Right atrium auricular region (tissue), 2 donors: ENCODE data around the gene OSTN. TPM values are rescaled to one million over a fixed set of nuclear protein-coding genes. Genes with fewer than 3 reads are reported as not detected.
"Not testable (repeated sequence)": the region's sequence is repeated elsewhere in the genome, so short reads cannot be mapped to it uniquely, and the experiment has no call there.

Experiments
- DNase-seq: peaks from one replicate; pipeline ENCODE4 v3.0.0-alpha.2; 2019; ENCODE audit warnings: low spot score
- H3K27ac ChIP-seq, 2 donors: fragments of 200-600 bp; sonication (generic); 1 replicate in 1 of 2; 2 replicates in 1 of 2; pipeline ENCODE4 v1.5.1; 2016 to 2019
- H3K27me3 ChIP-seq, 2 donors: fragments of 200-600 bp; sonication (generic); one replicate each; pipeline versions ENCODE4 v1.5.1 to v1.6.0; 2017 to 2019
- H3K36me3 ChIP-seq: fragments of 200-600 bp; sonication (generic); one replicate; pipeline ENCODE4 v1.5.1; 2016
- H3K4me1 ChIP-seq, 2 donors: fragments of 200-600 bp; sonication (generic); one replicate each; pipeline versions ENCODE4 v1.5.1 to v1.6.0; 2017 to 2019
- H3K4me3 ChIP-seq, 2 donors: fragments of 200-600 bp; sonication (generic); 1 replicate in 1 of 2; 2 replicates in 1 of 2; pipeline ENCODE4 v1.5.1; 2017 to 2019; ENCODE audit warnings: mild to moderate bottlenecking in 1 of 2, moderate library complexity in 1 of 2
- H3K9me3 ChIP-seq, 2 donors: fragments of 200-600 bp; sonication (generic); one replicate each; pipeline ENCODE4 v1.5.1; 2019
- total RNA-seq, 2 donors: library from RNA; depleted of rRNA; stranded (reverse); fragments of >200 nt; gene quantifications; one replicate each; pipeline ENCODE4 v1.1.0, GENCODE V29; 2016
- TF ChIP-seq, protein P1 (sequence below), 2 donors: fragments of 200-600 bp; sonication (generic); IDR thresholded peaks; one replicate each; pipeline ENCODE4 v1.5.1; 2019; ENCODE audit warnings: antibody characterized with exemption in 2 of 2

The OSTN gene
- total RNA-seq, 2 donors from 2014 or later, result 0.22 TPM; not detected in 1

DNA sequence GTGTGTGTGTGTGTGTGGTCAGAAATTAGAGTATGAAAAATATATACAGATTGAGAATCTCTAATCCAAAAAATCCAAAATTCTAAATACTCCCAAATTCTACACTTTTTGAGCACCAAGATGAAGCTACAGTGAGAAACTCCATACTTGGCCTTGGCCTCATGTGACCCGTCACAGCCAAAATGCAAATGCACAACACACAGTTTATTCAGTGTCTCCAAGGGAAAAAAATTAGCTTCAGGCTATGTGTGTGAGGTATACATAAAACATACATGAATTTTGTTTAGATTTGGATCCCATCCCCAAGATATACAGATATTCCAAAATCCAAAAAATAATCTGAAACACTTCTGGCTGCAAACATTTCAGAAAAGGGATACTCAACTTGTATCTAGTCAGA is 33.2 kb upstream of the OSTN start:
- Histone ChIP-seq H3K4me3 (no peak overlapping the region), H3K27me3 (no peaks in the 10 kb centered on the region), H3K27ac (no peak overlapping the region), H3K4me1 (no peaks in the 10 kb centered on the region), H3K36me3 (no peaks in the 10 kb centered on the region), H3K9me3 (peaks cover 0 to 9% of the 10 kb centered on the region in 2 donors)
- DNase-seq, result no peak
- TF ChIP-seq, protein P1, sequence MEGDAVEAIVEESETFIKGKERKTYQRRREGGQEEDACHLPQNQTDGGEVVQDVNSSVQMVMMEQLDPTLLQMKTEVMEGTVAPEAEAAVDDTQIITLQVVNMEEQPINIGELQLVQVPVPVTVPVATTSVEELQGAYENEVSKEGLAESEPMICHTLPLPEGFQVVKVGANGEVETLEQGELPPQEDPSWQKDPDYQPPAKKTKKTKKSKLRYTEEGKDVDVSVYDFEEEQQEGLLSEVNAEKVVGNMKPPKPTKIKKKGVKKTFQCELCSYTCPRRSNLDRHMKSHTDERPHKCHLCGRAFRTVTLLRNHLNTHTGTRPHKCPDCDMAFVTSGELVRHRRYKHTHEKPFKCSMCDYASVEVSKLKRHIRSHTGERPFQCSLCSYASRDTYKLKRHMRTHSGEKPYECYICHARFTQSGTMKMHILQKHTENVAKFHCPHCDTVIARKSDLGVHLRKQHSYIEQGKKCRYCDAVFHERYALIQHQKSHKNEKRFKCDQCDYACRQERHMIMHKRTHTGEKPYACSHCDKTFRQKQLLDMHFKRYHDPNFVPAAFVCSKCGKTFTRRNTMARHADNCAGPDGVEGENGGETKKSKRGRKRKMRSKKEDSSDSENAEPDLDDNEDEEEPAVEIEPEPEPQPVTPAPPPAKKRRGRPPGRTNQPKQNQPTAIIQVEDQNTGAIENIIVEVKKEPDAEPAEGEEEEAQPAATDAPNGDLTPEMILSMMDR (IDR thresholded peaks at IDR 0.05), result no peak

DNA sequence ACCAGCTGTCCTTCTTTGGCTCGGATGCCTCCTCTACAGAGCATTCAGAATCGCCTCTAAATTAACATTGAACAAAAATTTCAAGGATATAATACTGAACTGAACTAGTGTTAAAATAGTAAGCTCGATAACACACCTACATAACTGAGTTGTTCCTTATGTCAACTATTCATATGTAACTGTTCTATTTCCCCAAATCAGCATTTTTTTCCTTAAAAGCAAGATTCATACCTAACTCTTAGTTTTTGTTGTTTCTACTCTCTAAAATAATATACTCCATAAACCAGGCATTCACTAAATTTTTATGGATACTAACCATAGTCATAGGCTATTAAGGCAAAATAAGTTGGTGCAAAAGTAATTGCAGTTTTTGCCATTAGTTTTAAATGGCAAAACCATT is 32.7 kb upstream of the OSTN start:
- TF ChIP-seq, protein P1 (IDR thresholded peaks at IDR 0.05), result no peak

GRCh38 chr3:191169566-191169965 is 29.5 kb upstream of the OSTN start:
- Histone ChIP-seq H3K9me3 (no peaks in the 10 kb centered on the region), H3K27ac (no peak overlapping the region), H3K4me3 (no peak overlapping the region), H3K4me1 (no peaks in the 10 kb centered on the region), H3K27me3 (no peaks in the 10 kb centered on the region), H3K36me3 (no peaks in the 10 kb centered on the region)
- TF ChIP-seq, protein P1 (IDR thresholded peaks at IDR 0.05), result no peak
- DNase-seq, result no peak

More for the DNA sequence above, 32.7 kb upstream of the OSTN start:
- Histone ChIP-seq H3K27ac (no peak overlapping the region), H3K9me3 (peaks cover 0 to 9% of the 10 kb centered on the region in 2 donors), H3K36me3 (no peaks in the 10 kb centered on the region), H3K4me3 (no peak overlapping the region), H3K27me3 (no peaks in the 10 kb centered on the region), H3K4me1 (no peaks in the 10 kb centered on the region)
- DNase-seq, result no peak

DNA sequence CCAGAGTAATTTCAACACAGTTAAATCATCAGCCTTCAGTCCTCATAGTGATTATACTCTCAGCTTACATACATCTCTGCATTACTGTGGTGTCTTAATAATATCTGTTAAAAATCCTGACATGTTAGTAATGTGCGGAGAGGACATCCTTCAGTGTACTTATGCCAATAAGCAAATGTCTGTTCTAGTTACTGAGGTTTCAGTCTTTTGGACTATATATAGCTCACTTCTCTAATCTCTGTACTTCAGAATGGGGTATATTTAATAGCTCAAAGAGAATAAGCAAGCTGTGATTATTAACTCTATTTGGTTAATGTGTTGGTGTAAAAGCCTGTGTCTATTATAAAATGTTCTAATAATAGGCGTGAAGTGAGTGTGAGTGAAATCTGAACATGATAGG is 28.9 kb upstream of the OSTN start:
- Histone ChIP-seq H3K36me3 (no peaks in the 10 kb centered on the region), H3K4me1 (no peaks in the 10 kb centered on the region)
- TF ChIP-seq, protein P1 (IDR thresholded peaks at IDR 0.05), result no peak

DNA sequence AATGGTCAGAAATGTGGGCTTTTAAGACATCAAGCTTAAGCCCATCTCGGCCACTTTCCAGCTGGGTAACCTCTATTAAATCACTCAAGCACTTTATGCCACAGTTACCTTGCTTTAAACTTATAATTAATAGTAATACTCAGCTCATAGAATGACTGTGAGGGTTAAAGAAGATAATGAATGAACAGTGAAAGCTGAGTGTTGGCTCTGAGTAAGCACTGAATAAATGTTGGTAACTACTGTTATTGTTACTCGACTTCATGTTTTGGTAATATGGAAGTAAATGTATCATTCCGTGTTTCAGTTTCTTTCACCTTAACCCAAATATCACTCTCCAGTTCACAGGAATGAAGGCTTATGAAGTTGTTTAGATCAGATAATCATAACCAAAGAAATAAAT is 23.9 kb upstream of the OSTN start:
- no peak overlapping the region for H3K27ac ChIP-seq
- no peaks in the 10 kb centered on the region for H3K9me3 ChIP-seq
- H3K27me3 ChIP-seq, result no peaks in the 10 kb centered on the region
- H3K36me3 ChIP-seq, result no peaks in the 10 kb centered on the region
- H3K4me1 ChIP-seq, result no peaks in the 10 kb centered on the region
- no peak for DNase-seq
- no peak overlapping the region for H3K4me3 ChIP-seq
- TF ChIP-seq, protein P1 (IDR thresholded peaks at IDR 0.05), result no peak

More for the DNA sequence above, 28.9 kb upstream of the OSTN start:
- H3K9me3 ChIP-seq, result no peaks in the 10 kb centered on the region
- H3K4me3 ChIP-seq, result no peak overlapping the region
- H3K27me3 ChIP-seq, result no peaks in the 10 kb centered on the region
- DNase-seq, result no peak
- H3K27ac ChIP-seq, result no peak overlapping the region

DNA sequence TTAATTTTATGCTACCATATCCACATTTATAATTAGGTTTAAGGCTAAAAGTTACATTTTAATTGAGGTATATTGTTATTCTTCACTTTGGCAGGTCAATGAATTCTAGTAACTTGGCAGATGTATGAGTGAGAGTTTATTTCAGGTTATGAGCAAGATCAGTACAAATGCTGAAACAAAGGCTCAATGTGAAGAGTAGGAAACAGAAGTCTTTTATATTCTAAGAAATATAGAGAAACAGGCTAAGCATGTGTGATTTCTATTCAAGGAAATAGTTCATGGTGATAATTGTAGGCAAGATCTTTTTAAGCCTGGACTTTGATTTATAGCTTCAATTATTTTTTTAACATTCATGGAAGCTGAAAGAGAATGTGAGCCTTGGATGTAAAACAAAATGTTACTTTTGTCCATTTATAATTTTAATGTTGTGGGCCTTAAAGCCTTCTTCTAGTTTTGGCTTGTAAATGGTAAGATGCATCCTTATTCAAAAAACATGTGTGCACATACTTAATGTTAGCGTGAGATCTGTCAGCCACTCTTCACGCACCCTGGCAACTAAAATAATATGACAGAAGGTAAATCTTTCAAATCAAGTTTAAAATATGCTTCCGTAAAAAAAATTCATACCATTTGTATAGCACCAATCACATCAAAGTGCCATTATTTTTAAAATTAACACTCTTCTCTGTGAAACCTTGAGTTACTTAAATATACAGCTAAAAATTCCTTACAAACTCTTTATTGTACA is 22.8 kb upstream of the OSTN start:
- DNase-seq, result no peak
- TF ChIP-seq, protein P1 (IDR thresholded peaks at IDR 0.05), result no peak
- H3K27me3 ChIP-seq, result no peaks in the 10 kb centered on the region

GRCh38 chr3:191185382-191185781 is 13.7 kb upstream of the OSTN start:
- H3K4me1 ChIP-seq, DNase-seq, H3K27me3 ChIP-seq, H3K27ac ChIP-seq, H3K4me3 ChIP-seq, H3K36me3 ChIP-seq: not testable (repeated sequence)
- peaks cover 0 to 13% of the 10 kb centered on the region in 2 donors for H3K9me3 ChIP-seq

More for the DNA sequence above, 22.8 kb upstream of the OSTN start:
- Histone ChIP-seq H3K4me3 (no peak overlapping the region), H3K36me3 (no peaks in the 10 kb centered on the region), H3K4me1 (no peaks in the 10 kb centered on the region), H3K9me3 (no peaks in the 10 kb centered on the region), H3K27ac (no peak overlapping the region)

- not testable (repeated sequence) for H3K4me3 ChIP-seq, H3K4me1 ChIP-seq, H3K36me3 ChIP-seq, H3K27ac ChIP-seq, H3K27me3 ChIP-seq, DNase-seq
- H3K9me3 ChIP-seq, result peaks cover 0 to 13% of the 10 kb centered on the region in 2 donors
Observed at GRCh38 chr3:191188246-191188645, 10.8 kb upstream of the OSTN start.
